Measurements from ENCODE around the gene ERVV-1.

DNA sequence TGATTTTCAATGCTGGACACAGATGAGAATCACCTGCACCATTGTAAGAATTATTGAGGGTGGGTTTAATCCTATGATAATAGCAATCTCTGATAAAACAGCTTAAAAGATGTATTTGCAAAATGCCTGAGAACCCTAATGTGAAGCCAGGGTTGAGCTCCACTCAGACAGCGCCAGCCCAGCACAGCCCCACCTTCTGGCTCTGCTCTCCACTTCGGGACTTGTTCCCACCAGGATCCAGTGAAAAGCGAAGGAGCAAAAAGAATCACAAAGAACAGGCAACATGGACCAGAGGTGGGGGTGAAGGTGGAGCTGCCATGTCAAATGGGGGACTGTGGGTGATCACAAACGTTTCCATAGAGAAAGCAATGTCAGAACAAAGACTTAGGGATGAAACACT is 32.4 kb upstream of the ERVV-1 start:
- TF ChIP-seq, protein P1, sequence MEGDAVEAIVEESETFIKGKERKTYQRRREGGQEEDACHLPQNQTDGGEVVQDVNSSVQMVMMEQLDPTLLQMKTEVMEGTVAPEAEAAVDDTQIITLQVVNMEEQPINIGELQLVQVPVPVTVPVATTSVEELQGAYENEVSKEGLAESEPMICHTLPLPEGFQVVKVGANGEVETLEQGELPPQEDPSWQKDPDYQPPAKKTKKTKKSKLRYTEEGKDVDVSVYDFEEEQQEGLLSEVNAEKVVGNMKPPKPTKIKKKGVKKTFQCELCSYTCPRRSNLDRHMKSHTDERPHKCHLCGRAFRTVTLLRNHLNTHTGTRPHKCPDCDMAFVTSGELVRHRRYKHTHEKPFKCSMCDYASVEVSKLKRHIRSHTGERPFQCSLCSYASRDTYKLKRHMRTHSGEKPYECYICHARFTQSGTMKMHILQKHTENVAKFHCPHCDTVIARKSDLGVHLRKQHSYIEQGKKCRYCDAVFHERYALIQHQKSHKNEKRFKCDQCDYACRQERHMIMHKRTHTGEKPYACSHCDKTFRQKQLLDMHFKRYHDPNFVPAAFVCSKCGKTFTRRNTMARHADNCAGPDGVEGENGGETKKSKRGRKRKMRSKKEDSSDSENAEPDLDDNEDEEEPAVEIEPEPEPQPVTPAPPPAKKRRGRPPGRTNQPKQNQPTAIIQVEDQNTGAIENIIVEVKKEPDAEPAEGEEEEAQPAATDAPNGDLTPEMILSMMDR (IDR thresholded peaks at IDR 0.05; ENCODE audit: insufficient read depth, low read length): no peak
- no peak for TF ChIP-seq POLR2AphosphoS5 (IDR thresholded peaks at IDR 0.05; ENCODE audit: low read depth)
- no peak for TF ChIP-seq GABPA (IDR thresholded peaks at IDR 0.05; ENCODE audit: low read depth)
- no peak for TF ChIP-seq SPI1 (IDR thresholded peaks at IDR 0.05; ENCODE audit: borderline replicate concordance, low read depth)
- TF ChIP-seq, protein P2, sequence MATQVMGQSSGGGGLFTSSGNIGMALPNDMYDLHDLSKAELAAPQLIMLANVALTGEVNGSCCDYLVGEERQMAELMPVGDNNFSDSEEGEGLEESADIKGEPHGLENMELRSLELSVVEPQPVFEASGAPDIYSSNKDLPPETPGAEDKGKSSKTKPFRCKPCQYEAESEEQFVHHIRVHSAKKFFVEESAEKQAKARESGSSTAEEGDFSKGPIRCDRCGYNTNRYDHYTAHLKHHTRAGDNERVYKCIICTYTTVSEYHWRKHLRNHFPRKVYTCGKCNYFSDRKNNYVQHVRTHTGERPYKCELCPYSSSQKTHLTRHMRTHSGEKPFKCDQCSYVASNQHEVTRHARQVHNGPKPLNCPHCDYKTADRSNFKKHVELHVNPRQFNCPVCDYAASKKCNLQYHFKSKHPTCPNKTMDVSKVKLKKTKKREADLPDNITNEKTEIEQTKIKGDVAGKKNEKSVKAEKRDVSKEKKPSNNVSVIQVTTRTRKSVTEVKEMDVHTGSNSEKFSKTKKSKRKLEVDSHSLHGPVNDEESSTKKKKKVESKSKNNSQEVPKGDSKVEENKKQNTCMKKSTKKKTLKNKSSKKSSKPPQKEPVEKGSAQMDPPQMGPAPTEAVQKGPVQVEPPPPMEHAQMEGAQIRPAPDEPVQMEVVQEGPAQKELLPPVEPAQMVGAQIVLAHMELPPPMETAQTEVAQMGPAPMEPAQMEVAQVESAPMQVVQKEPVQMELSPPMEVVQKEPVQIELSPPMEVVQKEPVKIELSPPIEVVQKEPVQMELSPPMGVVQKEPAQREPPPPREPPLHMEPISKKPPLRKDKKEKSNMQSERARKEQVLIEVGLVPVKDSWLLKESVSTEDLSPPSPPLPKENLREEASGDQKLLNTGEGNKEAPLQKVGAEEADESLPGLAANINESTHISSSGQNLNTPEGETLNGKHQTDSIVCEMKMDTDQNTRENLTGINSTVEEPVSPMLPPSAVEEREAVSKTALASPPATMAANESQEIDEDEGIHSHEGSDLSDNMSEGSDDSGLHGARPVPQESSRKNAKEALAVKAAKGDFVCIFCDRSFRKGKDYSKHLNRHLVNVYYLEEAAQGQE (IDR thresholded peaks at IDR 0.05; ENCODE audit: insufficient replicate concordance, low read depth): no peak
